HCT116 (cell line): ENCODE results near the gene ARMC10. TPM values are rescaled to one million over a fixed set of nuclear protein-coding genes. Genes with fewer than 3 reads are reported as not detected.
A peak's percentile ranks its signal among the peaks of the same experiment; 100 is the strongest.

Source experiments
- ATAC-seq: fragments of 200-7000 bp; cut with Tn5 transposase; 2 replicates; pipeline ENCODE4 v1.9.1; 2020; ENCODE audit warnings: mild to moderate bottlenecking, moderate library complexity
- BruUV-seq: library from RNA; stranded (reverse); fragments of 400-500 nt; replicated peaks from 2 replicates; lab custom pipeline; 2021; lab: Mats Ljungman, UMichigan
- CTCF ChIA-PET: fragments of 300-600 bp; sonication (Branson Sonifier 250); formaldehyde crosslinking; loops from one replicate; lab custom pipeline; 2021; ENCODE audit warnings: antibody characterized with exemption; lab: Charles Lee
- POLR2A ChIA-PET: fragments of 300-600, 350-600 bp; sonication (Branson Sonifier 250); formaldehyde crosslinking; loops from one replicate; lab custom pipeline; 2021; ENCODE audit warnings: antibody characterized with exemption; lab: Charles Lee
- RAD21 ChIA-PET, 2 experiments: fragments of 300-600 bp; sonication (Branson Sonifier 250); formaldehyde crosslinking; loops; one replicate each; lab custom pipeline; 2023; ENCODE audit warnings: low total read pairs in 2 of 2; ENCODE audit not compliant: uncharacterized antibody in 2 of 2, unreplicated experiment in 2 of 2, low non-redundant PET in 1 of 2; lab: Charles Lee
- DNase-seq: peaks from one replicate; pipeline ENCODE4 v3.0.0-alpha.2; 2010; ENCODE audit warnings: low read depth, low spot score
- H2AFZ ChIP-seq: fragments of 200-600 bp; shearing (Covaris generic), sonication (generic); 2 replicates; pipeline ENCODE4 v1.6.1; 2017; ENCODE audit warnings: low read depth, mixed run types, mixed read lengths, antibody characterized with exemption, low read length; ENCODE audit not compliant: poor library complexity, severe bottlenecking
- H3K27ac ChIP-seq: 2 replicates; pipeline ENCODE4 v1.5.1; 2012; ENCODE audit warnings: low read depth, low read length
- H3K27me3 ChIP-seq: fragments of 200-600 bp; sonication (generic); 2 replicates; pipeline ENCODE4 v1.6.1; 2016; ENCODE audit warnings: mixed run types, low read length, mixed read lengths; ENCODE audit not compliant: insufficient read depth
- H3K36me3 ChIP-seq, 2 experiments: fragments of 200-500 bp in 1 of 2; fragments of 200-600 bp in 1 of 2; sonication (Bioruptor generic) in 1 of 2; sonication (generic) in 1 of 2; 2 replicates each; pipeline versions ENCODE4 v1.5.1 to v1.6.1; 2014 to 2016; ENCODE audit warnings: low read length in 2 of 2, inconsistent platforms in 1 of 2, mixed read lengths in 1 of 2, mixed run types in 1 of 2; ENCODE audit not compliant: insufficient read depth in 2 of 2, control insufficient read depth in 1 of 2
- H3K4me1 ChIP-seq, 2 experiments: fragments of 200-600 bp in 1 of 2; sonication (generic) in 1 of 2; 2 replicates each; pipeline versions ENCODE4 v1.5.1 to v1.6.1; 2012 to 2017; ENCODE audit warnings: low read length in 2 of 2, inconsistent platforms in 1 of 2, mild to moderate bottlenecking in 1 of 2, mixed read lengths in 1 of 2, mixed run types in 1 of 2, moderate library complexity in 1 of 2; ENCODE audit not compliant: insufficient read depth in 2 of 2, control insufficient read depth in 1 of 2
- H3K4me2 ChIP-seq: fragments of 200-600 bp; sonication (generic); 2 replicates; pipeline ENCODE4 v1.6.1; 2017; ENCODE audit warnings: mixed run types, low read length, mixed read lengths
- H3K4me3 ChIP-seq, 2 experiments: fragments of 200-600 bp in 1 of 2; sonication (generic) in 1 of 2; replicated peaks in 1 of 2; 2 replicates each; pipeline ENCODE4 v1.5.1; 2011 to 2016; ENCODE audit warnings: low read length in 2 of 2, control low read depth in 1 of 2, low read depth in 1 of 2, mild to moderate bottlenecking in 1 of 2, mixed read lengths in 1 of 2, mixed run types in 1 of 2
- H3K79me2 ChIP-seq: fragments of 200-600 bp; sonication (generic); 2 replicates; pipeline ENCODE4 v1.6.1; 2017; ENCODE audit warnings: mild to moderate bottlenecking, mixed run types, low read length, moderate library complexity, mixed read lengths; ENCODE audit not compliant: insufficient read depth
- H3K9ac ChIP-seq: fragments of 200-600 bp; sonication (generic); 2 replicates; pipeline ENCODE4 v1.6.1; 2016; ENCODE audit warnings: low read length, mixed read lengths
- H3K9me2 ChIP-seq: fragments of 200-600 bp; sonication (generic), shearing (Covaris generic); 2 replicates; pipeline ENCODE4 v1.6.1; 2017; ENCODE audit warnings: mixed run types, mild to moderate bottlenecking, moderate library complexity; ENCODE audit not compliant: insufficient read depth
- H3K9me3 ChIP-seq, 2 experiments: fragments of 200-500 bp in 1 of 2; fragments of 200-600 bp in 1 of 2; sonication (Bioruptor generic) in 1 of 2; sonication (generic) in 1 of 2; 2 replicates each; pipeline ENCODE4 v1.6.1; 2014 to 2017; ENCODE audit warnings: low read length in 2 of 2, mixed read lengths in 2 of 2, inconsistent platforms in 1 of 2, low read depth in 1 of 2, mild to moderate bottlenecking in 1 of 2, mixed run types in 1 of 2, moderate library complexity in 1 of 2; ENCODE audit not compliant: control insufficient read depth in 1 of 2, insufficient read depth in 1 of 2
- H4K20me1 ChIP-seq: fragments of 200-600 bp; sonication (generic), shearing (Covaris generic); 2 replicates; pipeline ENCODE4 v1.6.1; 2017; ENCODE audit warnings: mixed run types, mild to moderate bottlenecking, moderate library complexity; ENCODE audit not compliant: insufficient read depth
- CBX3 ChIP-seq: IDR thresholded peaks from 2 replicates; pipeline ENCODE4 v1.6.1; 2012; ENCODE audit warnings: low read depth
- EZH2 ChIP-seq: fragments of 200-600 bp; sonication (generic); IDR thresholded peaks from 2 replicates; pipeline ENCODE4 v1.6.1; 2017; ENCODE audit warnings: antibody characterized with exemption, mixed run types
- EZH2phosphoT487 ChIP-seq: fragments of 200-600 bp; IDR thresholded peaks from 2 replicates; pipeline ENCODE4 v1.6.1; 2018; ENCODE audit warnings: antibody characterized with exemption, borderline replicate concordance
- JUND ChIP-seq: IDR thresholded peaks from 2 replicates; pipeline ENCODE4 v1.6.1; 2012
- POLR2A ChIP-seq: IDR thresholded peaks from 2 replicates; pipeline ENCODE4 v1.7.0; 2011; ENCODE audit warnings: borderline replicate concordance; ENCODE audit not compliant: insufficient read depth, insufficient read length; ENCODE audit errors: extremely low read depth
- RAD21 ChIP-seq: IDR thresholded peaks from 2 replicates; pipeline ENCODE4 v1.6.1; 2012; ENCODE audit warnings: low read depth, mild to moderate bottlenecking
- SIN3A ChIP-seq: IDR thresholded peaks from 2 replicates; pipeline ENCODE4 v1.6.1; 2012; ENCODE audit warnings: low read depth
- SP1 ChIP-seq: IDR thresholded peaks from 2 replicates; pipeline ENCODE4 v1.6.1; 2012; ENCODE audit warnings: low read depth
- SRF ChIP-seq: IDR thresholded peaks from 2 replicates; pipeline ENCODE4 v1.6.1; 2012; ENCODE audit warnings: low read depth
- ZNF274 ChIP-seq: fragments of 200-500 bp; sonication (Bioruptor generic); IDR thresholded peaks from 2 replicates; pipeline ENCODE4 v1.6.1; 2014; ENCODE audit warnings: mild to moderate bottlenecking, low read depth, low read length, inconsistent platforms
- intact Hi-C: fragments of 100-400 bp; cut with micrococcal nuclease; formaldehyde crosslinking; loops from 2 replicates; pipeline ENCODE4 v1.10.0; 2022
- total RNA-seq: library from RNA; stranded (reverse); gene quantifications from one replicate; pipeline ENCODE4 v1.2.1, GENCODE V29; 2021; ENCODE audit not compliant: unreplicated experiment
- TF ChIP-seq, protein P1 (sequence below): IDR thresholded peaks from 2 replicates; pipeline ENCODE4 v1.6.1; 2012

The ARMC10 gene
- total RNA-seq, 1 experiment from 2014 or later = 53.3 TPM

GRCh38 chr7:103130901-103131624 lies 56.1 kb downstream of the ARMC10 start:
- Histone ChIP-seq H3K4me3 (no peak overlapping the region), H3K9me2 (no peaks in the 10 kb centered on the region), H3K4me2 (peak overlapping the region; percentile 10; the same call in 1 of the 2 replicates), H3K9ac (no peak overlapping the region), H3K36me3 (peaks cover 2 to 4% of the 10 kb centered on the region in 2 experiments; a peak in 1 of 4 replicates), H3K27me3 (no peaks in the 10 kb centered on the region), H2AFZ (no peak overlapping the region), H4K20me1 (no peaks in the 10 kb centered on the region), H3K79me2 (no peaks in the 10 kb centered on the region), H3K4me1 (peaks cover 2 to 12% of the 10 kb centered on the region in 2 experiments; a peak in 2 of 4 replicates), H3K27ac (no peak overlapping the region), H3K9me3 (no peaks in the 10 kb centered on the region)
- ChIA-PET CTCF (interaction anchor here (0.6 kb wide), 1 partner anchor 26 kb away, joined by 3 read pairs; no protein-coding TSS in a partner anchor), RAD21 (no interaction called here), POLR2A (no interaction called here)
- BruUV-seq = no TSS peak
- intact Hi-C loops = no loop called here
- TF ChIP-seq SIN3A (no peak), ZNF274 (no peak), POLR2A (no peak), EZH2phosphoT487 (no peak), CBX3 (no peak), SRF (no peak), SP1 (no peak), JUND (no peak), RAD21 (no peak), EZH2 (no peak)
- TF ChIP-seq, protein P1, sequence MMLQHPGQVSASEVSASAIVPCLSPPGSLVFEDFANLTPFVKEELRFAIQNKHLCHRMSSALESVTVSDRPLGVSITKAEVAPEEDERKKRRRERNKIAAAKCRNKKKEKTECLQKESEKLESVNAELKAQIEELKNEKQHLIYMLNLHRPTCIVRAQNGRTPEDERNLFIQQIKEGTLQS = no peak
- peak; percentile 38; the same call in 1 of the 2 replicates for ATAC-seq
- DNase-seq = no peak
